Measurements from ENCODE around the gene HSPA1L. TPM values are rescaled to one million over a fixed set of nuclear protein-coding genes. Genes with fewer than 3 reads are reported as not detected.
"Not testable (repeated sequence)": the region's sequence is repeated elsewhere in the genome, so short reads cannot be mapped to it uniquely, and the experiment has no call there.

Gene HSPA1L
- total RNA-seq, 3 donors from 2014 or later, result 1.3 to 1.9 (median 1.6) TPM

- peaks cover 5 to 6% of the 10 kb centered on the region in 2 donors for H3K4me1 ChIP-seq
- intact Hi-C loops (cut with DNase I; ENCODE audit: low total_unique reads), result no loop called here
- no peaks in the 10 kb centered on the region for H3K27me3 ChIP-seq
- TF ChIP-seq CTCF (IDR thresholded peaks at IDR 0.05) (no peak), POLR2AphosphoS5 (IDR thresholded peaks at IDR 0.05) (no peak), POLR2A (IDR thresholded peaks at IDR 0.05) (no peak)
- H3K4me3 ChIP-seq, result no peak overlapping the region
- no peak overlapping the region for H3K27ac ChIP-seq
- DNase-seq (ENCODE audit: low spot score in 2 of 2), result no peak
- no peaks in the 10 kb centered on the region for H3K9me3 ChIP-seq
- H3K36me3 ChIP-seq, result no peaks in the 10 kb centered on the region
Observed at GRCh38 chr6:31861150-31861549, 46.1 kb upstream of the HSPA1L start.

- H3K4me3 ChIP-seq, result no peak overlapping the region
- TF ChIP-seq CTCF (IDR thresholded peaks at IDR 0.05), result no peak
- no peak for TF ChIP-seq POLR2A (IDR thresholded peaks at IDR 0.05)
- no peak for TF ChIP-seq POLR2AphosphoS5 (IDR thresholded peaks at IDR 0.05)
- no peak overlapping the region for H3K27ac ChIP-seq
- DNase-seq (ENCODE audit: low spot score in 2 of 2), result no peak
- peaks cover 5 to 6% of the 10 kb centered on the region in 2 donors for H3K4me1 ChIP-seq
- no peaks in the 10 kb centered on the region for H3K36me3 ChIP-seq
- H3K27me3 ChIP-seq, result no peaks in the 10 kb centered on the region
- intact Hi-C loops (cut with DNase I; ENCODE audit: low total_unique reads), result no loop called here
- no peaks in the 10 kb centered on the region for H3K9me3 ChIP-seq
Observed at GRCh38 chr6:31860349-31860748, 45.3 kb upstream of the HSPA1L start.

GRCh38 chr6:31859923-31860322 lies 44.8 kb upstream of the HSPA1L start:
- DNase-seq (ENCODE audit: low spot score in 2 of 2), result no peak
- intact Hi-C loops (cut with DNase I; ENCODE audit: low total_unique reads), result no loop called here

GRCh38 chr6:31858707-31859106 lies 43.6 kb upstream of the HSPA1L start:
- intact Hi-C loops (cut with DNase I; ENCODE audit: low total_unique reads), result no loop called here
- Histone ChIP-seq H3K4me1 (peaks cover 5 to 6% of the 10 kb centered on the region in 2 donors), H3K27ac (no peak overlapping the region), H3K4me3 (no peak overlapping the region), H3K27me3 (no peaks in the 10 kb centered on the region), H3K36me3 (no peaks in the 10 kb centered on the region), H3K9me3 (no peaks in the 10 kb centered on the region)
- no peak for DNase-seq (ENCODE audit: low spot score in 2 of 2)
- TF ChIP-seq POLR2AphosphoS5 (IDR thresholded peaks at IDR 0.05) (no peak), POLR2A (IDR thresholded peaks at IDR 0.05) (no peak)

More at GRCh38 chr6:31859923-31860322, 44.8 kb upstream of the HSPA1L start:
- H3K4me3 ChIP-seq, result no peak overlapping the region
- H3K4me1 ChIP-seq, result peaks cover 5 to 6% of the 10 kb centered on the region in 2 donors
- H3K27ac ChIP-seq, result no peak overlapping the region
- TF ChIP-seq CTCF (IDR thresholded peaks at IDR 0.05), result no peak
- no peak for TF ChIP-seq POLR2A (IDR thresholded peaks at IDR 0.05)
- TF ChIP-seq POLR2AphosphoS5 (IDR thresholded peaks at IDR 0.05), result no peak
- H3K27me3 ChIP-seq, result no peaks in the 10 kb centered on the region
- H3K36me3 ChIP-seq, result no peaks in the 10 kb centered on the region
- H3K9me3 ChIP-seq, result no peaks in the 10 kb centered on the region

GRCh38 chr6:31857774-31858173 lies 42.7 kb upstream of the HSPA1L start:
- H3K9me3 ChIP-seq; intact Hi-C loops (cut with DNase I; ENCODE audit: low total_unique reads); H3K4me1 ChIP-seq; H3K27ac ChIP-seq; H3K4me3 ChIP-seq; H3K36me3 ChIP-seq; DNase-seq (ENCODE audit: low spot score in 2 of 2); H3K27me3 ChIP-seq: not testable (repeated sequence)

GRCh38 chr6:31851980-31852718 lies 37.1 kb upstream of the HSPA1L start:
- intact Hi-C loops (cut with DNase I; ENCODE audit: low total_unique reads); DNase-seq (ENCODE audit: low spot score in 2 of 2); H3K27me3 ChIP-seq; H3K4me3 ChIP-seq; H3K4me1 ChIP-seq; H3K9me3 ChIP-seq; H3K27ac ChIP-seq; H3K36me3 ChIP-seq: not testable (repeated sequence)

Data from breast epithelium (tissue), 4 donors.